Upper lobe of right lung (tissue), 1 donor: ENCODE data around the gene NELFCD. TPM values are rescaled to one million over a fixed set of nuclear protein-coding genes. Genes with fewer than 3 reads are reported as not detected.
"Not testable (repeated sequence)": the region's sequence is repeated elsewhere in the genome, so short reads cannot be mapped to it uniquely, and the experiment has no call there.

Experiments
- ATAC-seq: fragments of 200-7000 bp; cut with Tn5 transposase; one replicate; pipeline ENCODE4 v1.9.1; 2020; ENCODE audit warnings: mild to moderate bottlenecking, moderate library complexity
- DNase-seq: peaks from one replicate; pipeline ENCODE4 v3.0.0-alpha.2; 2020
- H3K27ac ChIP-seq: fragments of 200-600 bp; one replicate; pipeline ENCODE4 v1.8.0; 2022
- H3K27me3 ChIP-seq: fragments of 200-600 bp; one replicate; pipeline ENCODE4 v1.8.0; 2022; ENCODE audit warnings: mild to moderate bottlenecking
- H3K36me3 ChIP-seq: fragments of 200-600 bp; one replicate; pipeline ENCODE4 v1.8.0; 2022
- H3K4me1 ChIP-seq: fragments of 200-600 bp; one replicate; pipeline ENCODE4 v1.8.0; 2022
- H3K4me3 ChIP-seq: fragments of 200-600 bp; one replicate; pipeline ENCODE4 v1.8.0; 2022; ENCODE audit warnings: mild to moderate bottlenecking
- H3K9me3 ChIP-seq: fragments of 200-600 bp; one replicate; pipeline ENCODE4 v1.8.0; 2022
- intact Hi-C: fragments of 100-400 bp; cut with DNase I; formaldehyde crosslinking; loops from one replicate; pipeline ENCODE4 v1.11.0; 2022
- total RNA-seq: library from RNA; stranded (reverse); fragmentation: NEBNext Ultra II Directional; extraction: Animal tissue kit (Norgen Biotek cat#: 25700); gene quantifications from one replicate; pipeline ENCODE4 v1.2.1, GENCODE V29; 2021
- TF ChIP-seq, protein P1 (sequence below): fragments of 200-600 bp; IDR thresholded peaks from one replicate; pipeline ENCODE4 v1.8.0; 2022; ENCODE audit warnings: antibody characterized with exemption
- donor health status: DM: no; HTN: yes; CAD: no; lungs with severe emphysema.

Gene NELFCD
- total RNA-seq, 1 donor from 2014 or later, result 51.2 TPM

DNA sequence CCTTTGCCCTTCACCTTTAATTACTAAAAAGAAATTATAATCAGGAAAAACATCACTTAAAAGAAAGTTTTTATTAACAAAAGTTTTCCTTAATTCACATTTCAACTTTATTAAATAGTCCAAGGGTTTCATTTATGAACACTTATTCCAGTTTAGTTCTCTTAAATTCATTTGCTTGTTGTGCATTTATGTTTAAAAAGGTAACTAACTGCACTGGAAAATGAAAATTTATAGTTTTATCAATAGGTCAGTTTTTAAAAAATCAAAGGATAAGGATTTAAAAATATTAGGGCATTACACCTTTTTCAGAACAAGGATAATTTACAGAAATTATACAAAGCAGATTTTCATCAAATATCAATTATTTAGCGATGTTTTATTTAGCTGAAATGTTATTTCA is 52.0 kb downstream of the NELFCD start:
- peak overlapping the region; percentile 91 for H3K27ac ChIP-seq
- peak overlapping the region; percentile 91 for H3K4me3 ChIP-seq
- intact Hi-C loops, result no loop called here
- H3K9me3 ChIP-seq, result no peaks in the 10 kb centered on the region
- no peak for ATAC-seq
- H3K36me3 ChIP-seq, result peaks cover 73% of the 10 kb centered on the region
- no peak for DNase-seq
- TF ChIP-seq, protein P1, sequence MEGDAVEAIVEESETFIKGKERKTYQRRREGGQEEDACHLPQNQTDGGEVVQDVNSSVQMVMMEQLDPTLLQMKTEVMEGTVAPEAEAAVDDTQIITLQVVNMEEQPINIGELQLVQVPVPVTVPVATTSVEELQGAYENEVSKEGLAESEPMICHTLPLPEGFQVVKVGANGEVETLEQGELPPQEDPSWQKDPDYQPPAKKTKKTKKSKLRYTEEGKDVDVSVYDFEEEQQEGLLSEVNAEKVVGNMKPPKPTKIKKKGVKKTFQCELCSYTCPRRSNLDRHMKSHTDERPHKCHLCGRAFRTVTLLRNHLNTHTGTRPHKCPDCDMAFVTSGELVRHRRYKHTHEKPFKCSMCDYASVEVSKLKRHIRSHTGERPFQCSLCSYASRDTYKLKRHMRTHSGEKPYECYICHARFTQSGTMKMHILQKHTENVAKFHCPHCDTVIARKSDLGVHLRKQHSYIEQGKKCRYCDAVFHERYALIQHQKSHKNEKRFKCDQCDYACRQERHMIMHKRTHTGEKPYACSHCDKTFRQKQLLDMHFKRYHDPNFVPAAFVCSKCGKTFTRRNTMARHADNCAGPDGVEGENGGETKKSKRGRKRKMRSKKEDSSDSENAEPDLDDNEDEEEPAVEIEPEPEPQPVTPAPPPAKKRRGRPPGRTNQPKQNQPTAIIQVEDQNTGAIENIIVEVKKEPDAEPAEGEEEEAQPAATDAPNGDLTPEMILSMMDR, result no peak
- H3K4me1 ChIP-seq, result peaks cover 35% of the 10 kb centered on the region
- H3K27me3 ChIP-seq, result no peaks in the 10 kb centered on the region

DNA sequence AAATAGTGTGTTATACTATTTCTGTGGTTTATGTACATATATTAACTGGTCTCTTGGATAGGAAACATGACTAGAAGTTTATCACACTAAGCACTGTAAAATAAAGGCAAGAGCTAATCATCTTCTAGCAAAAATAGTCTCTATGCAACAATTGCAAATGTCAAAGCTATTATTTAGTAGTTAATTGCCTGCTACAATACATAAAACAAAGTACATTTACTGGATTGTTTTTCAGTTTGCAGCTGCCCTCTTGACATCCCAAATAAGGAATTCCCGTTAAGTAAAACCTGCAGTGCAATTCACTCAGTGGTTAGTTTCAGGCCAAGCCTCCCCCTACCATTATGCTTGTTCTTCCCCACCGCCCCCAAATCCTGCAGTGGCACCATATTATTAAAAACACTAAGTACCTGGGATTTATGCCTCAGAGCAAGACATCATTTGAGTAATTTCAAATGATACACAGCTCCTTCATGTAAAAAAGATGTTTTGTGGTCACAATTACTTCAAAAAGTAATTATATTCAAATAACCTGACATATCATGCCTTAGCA is 52.6 kb downstream of the NELFCD start:
- intact Hi-C loops, result no loop called here
- Histone ChIP-seq H3K27ac (no peak overlapping the region), H3K9me3 (no peaks in the 10 kb centered on the region), H3K4me1 (peaks cover 29% of the 10 kb centered on the region), H3K36me3 (peaks cover 71% of the 10 kb centered on the region), H3K4me3 (no peak overlapping the region), H3K27me3 (no peaks in the 10 kb centered on the region)
- DNase-seq (no peak), ATAC-seq (no peak)
- TF ChIP-seq, protein P1, result no peak

DNA sequence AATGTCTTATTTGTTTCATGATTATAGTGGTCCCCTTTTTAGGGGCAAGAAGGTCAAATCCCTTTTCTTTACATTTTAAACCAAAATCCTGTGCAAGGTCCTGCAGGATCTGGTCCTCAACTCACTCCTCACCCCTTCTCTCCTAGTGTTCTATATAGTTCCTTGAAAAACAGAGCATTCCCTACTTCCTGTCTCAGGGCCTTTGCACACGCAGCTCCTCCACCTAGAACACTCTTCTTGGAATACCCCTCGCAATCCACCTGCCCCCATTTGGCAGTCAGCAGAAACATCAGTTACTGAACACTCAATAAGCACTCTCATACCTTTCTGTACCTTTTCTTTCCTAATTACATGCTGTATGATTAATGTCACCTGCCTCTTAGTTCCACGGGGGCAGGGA is 54.3 kb downstream of the NELFCD start:
- H3K27me3 ChIP-seq, result no peaks in the 10 kb centered on the region
- intact Hi-C loops, result no loop called here
- H3K9me3 ChIP-seq, result no peaks in the 10 kb centered on the region
- DNase-seq, result no peak
- H3K4me1 ChIP-seq, result peaks cover 27% of the 10 kb centered on the region
- TF ChIP-seq, protein P1, result no peak
- no peak overlapping the region for H3K27ac ChIP-seq
- H3K36me3 ChIP-seq, result peaks cover 54% of the 10 kb centered on the region
- H3K4me3 ChIP-seq, result no peak overlapping the region
- no peak for ATAC-seq

DNA sequence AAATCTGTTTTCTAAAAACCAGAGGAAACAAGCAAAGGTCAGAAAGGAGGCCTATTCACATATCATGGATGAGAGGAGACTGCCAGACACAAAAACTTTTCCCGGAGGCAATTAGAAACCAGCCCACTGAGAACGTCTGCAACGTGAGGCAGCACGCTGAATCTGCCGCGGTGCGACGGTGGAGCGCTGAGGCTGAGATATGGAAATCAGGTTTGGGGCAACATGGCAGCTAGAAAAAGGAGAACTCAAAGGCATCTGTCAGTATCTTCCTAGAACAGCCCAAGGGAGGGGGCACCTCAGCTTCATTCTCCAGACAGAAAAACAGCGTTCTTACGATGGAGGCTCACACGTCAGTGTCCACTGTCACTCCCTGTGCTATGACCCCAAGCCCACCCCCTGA is 56.3 kb downstream of the NELFCD start:
- H3K36me3 ChIP-seq, result peaks cover 48% of the 10 kb centered on the region
- TF ChIP-seq, protein P1, result no peak
- no peaks in the 10 kb centered on the region for H3K27me3 ChIP-seq
- DNase-seq, result no peak
- no peaks in the 10 kb centered on the region for H3K9me3 ChIP-seq
- no peak overlapping the region for H3K27ac ChIP-seq
- no peak overlapping the region for H3K4me3 ChIP-seq
- ATAC-seq, result no peak
- intact Hi-C loops, result no loop called here
- peaks cover 31% of the 10 kb centered on the region for H3K4me1 ChIP-seq

GRCh38 chr20:59039233-59039632 is 58.2 kb downstream of the NELFCD start:
- ATAC-seq (no peak), DNase-seq (no peak)
- Histone ChIP-seq H3K4me3 (no peak overlapping the region), H3K27ac (no peak overlapping the region), H3K9me3 (no peaks in the 10 kb centered on the region), H3K36me3 (peaks cover 42% of the 10 kb centered on the region), H3K27me3 (no peaks in the 10 kb centered on the region), H3K4me1 (peaks cover 35% of the 10 kb centered on the region)
- intact Hi-C loops, result no loop called here
- TF ChIP-seq, protein P1, result no peak

GRCh38 chr20:59040667-59041066 is 59.6 kb downstream of the NELFCD start:
- Histone ChIP-seq H3K36me3 (peaks cover 28% of the 10 kb centered on the region), H3K27me3 (no peaks in the 10 kb centered on the region), H3K4me3 (no peak overlapping the region), H3K27ac (no peak overlapping the region), H3K9me3 (no peaks in the 10 kb centered on the region), H3K4me1 (peaks cover 35% of the 10 kb centered on the region)
- intact Hi-C loops, result no loop called here
- DNase-seq (no peak), ATAC-seq (no peak)
- TF ChIP-seq, protein P1, result no peak

GRCh38 chr20:59041487-59041886 is 60.4 kb downstream of the NELFCD start:
- ATAC-seq, intact Hi-C loops: not testable (repeated sequence)

More at GRCh38 chr20:59041487-59041886, 60.4 kb downstream of the NELFCD start:
- Histone ChIP-seq H3K27ac (peak overlapping the region; percentile 80), H3K36me3 (peaks cover 19% of the 10 kb centered on the region), H3K4me1 (peaks cover 35% of the 10 kb centered on the region), H3K4me3 (peak overlapping the region; percentile 92)
- not testable (repeated sequence) for DNase-seq, H3K9me3 ChIP-seq, H3K27me3 ChIP-seq
